ENCODE measurements around the gene PIK3AP1.
"Not testable (repeated sequence)": the region's sequence is repeated elsewhere in the genome, so short reads cannot be mapped to it uniquely, and the experiment has no call there.

PIK3AP1 gene

GRCh38 chr10:96576277-96576980, 143.9 kb downstream of the PIK3AP1 start:
- Histone ChIP-seq H3K27ac (no peak overlapping the region), H3K4me3 (ENCODE audit: low read depth in 1 of 2, low read length in 1 of 2) (no peak overlapping the region), H3K36me3 (peaks cover 8% of the 10 kb centered on the region), H3K4me1 (ENCODE audit: control insufficient read depth in 1 of 2, insufficient read depth in 1 of 2, low read depth in 1 of 2, low read length in 1 of 2) (no peaks in the 10 kb centered on the region), H3K27me3 (no peaks in the 10 kb centered on the region), H3K9me3 (no peaks in the 10 kb centered on the region)
- TF ChIP-seq CTCF (IDR thresholded peaks at IDR 0.05): no peak

- not testable (repeated sequence) for H3K36me3 ChIP-seq; H3K27ac ChIP-seq; H3K27me3 ChIP-seq; H3K4me1 ChIP-seq (ENCODE audit: control insufficient read depth in 1 of 2, insufficient read depth in 1 of 2, low read depth in 1 of 2, low read length in 1 of 2); H3K9me3 ChIP-seq; H3K4me3 ChIP-seq (ENCODE audit: low read depth in 1 of 2, low read length in 1 of 2)
These were observed 145.8 kb downstream of the PIK3AP1 start for GRCh38 chr10:96574564-96574963.

GRCh38 chr10:96573036-96573435, 147.3 kb downstream of the PIK3AP1 start:
- H3K9me3 ChIP-seq: no peaks in the 10 kb centered on the region
- no peak for TF ChIP-seq CTCF (IDR thresholded peaks at IDR 0.05)

GRCh38 chr10:96570983-96571964, 149.0 kb downstream of the PIK3AP1 start:
- no peaks in the 10 kb centered on the region for H3K9me3 ChIP-seq
- no peaks in the 10 kb centered on the region for H3K4me1 ChIP-seq (ENCODE audit: control insufficient read depth in 1 of 2, insufficient read depth in 1 of 2, low read depth in 1 of 2, low read length in 1 of 2)
- no peak overlapping the region for H3K27ac ChIP-seq
- peaks cover 14% of the 10 kb centered on the region for H3K36me3 ChIP-seq
- TF ChIP-seq CTCF (IDR thresholded peaks at IDR 0.05): no peak
- no peaks in the 10 kb centered on the region for H3K27me3 ChIP-seq
- no peak overlapping the region for H3K4me3 ChIP-seq (ENCODE audit: low read depth in 1 of 2, low read length in 1 of 2)

More at GRCh38 chr10:96573036-96573435, 147.3 kb downstream of the PIK3AP1 start:
- no peak overlapping the region for H3K4me3 ChIP-seq (ENCODE audit: low read depth in 1 of 2, low read length in 1 of 2)
- no peaks in the 10 kb centered on the region for H3K4me1 ChIP-seq (ENCODE audit: control insufficient read depth in 1 of 2, insufficient read depth in 1 of 2, low read depth in 1 of 2, low read length in 1 of 2)
- peaks cover 8% of the 10 kb centered on the region for H3K36me3 ChIP-seq
- H3K27me3 ChIP-seq: no peaks in the 10 kb centered on the region
- H3K27ac ChIP-seq: no peak overlapping the region

- peaks cover 7% of the 10 kb centered on the region for H3K36me3 ChIP-seq
- H3K9me3 ChIP-seq: no peaks in the 10 kb centered on the region
- no peak overlapping the region for H3K4me3 ChIP-seq (ENCODE audit: low read depth in 1 of 2, low read length in 1 of 2)
- no peak for TF ChIP-seq CTCF (IDR thresholded peaks at IDR 0.05)
- H3K27me3 ChIP-seq: no peaks in the 10 kb centered on the region
- no peaks in the 10 kb centered on the region for H3K4me1 ChIP-seq (ENCODE audit: control insufficient read depth in 1 of 2, insufficient read depth in 1 of 2, low read depth in 1 of 2, low read length in 1 of 2)
- no peak overlapping the region for H3K27ac ChIP-seq
These were observed 149.8 kb downstream of the PIK3AP1 start for GRCh38 chr10:96570511-96570910.

- H3K9me3 ChIP-seq: no peaks in the 10 kb centered on the region
- H3K4me3 ChIP-seq (ENCODE audit: low read depth in 1 of 2, low read length in 1 of 2): no peak overlapping the region
- no peaks in the 10 kb centered on the region for H3K27me3 ChIP-seq
- H3K4me1 ChIP-seq (ENCODE audit: control insufficient read depth in 1 of 2, insufficient read depth in 1 of 2, low read depth in 1 of 2, low read length in 1 of 2): no peaks in the 10 kb centered on the region
- no peak for TF ChIP-seq CTCF (IDR thresholded peaks at IDR 0.05)
- H3K27ac ChIP-seq: no peak overlapping the region
- H3K36me3 ChIP-seq: peaks cover 7% of the 10 kb centered on the region
These were observed 151.9 kb downstream of the PIK3AP1 start for GRCh38 chr10:96568402-96568801.

Data from neutrophil (primary cell).